Measurements from ENCODE around the gene NT5C.
A peak's percentile ranks its signal among the peaks of the same experiment; 100 is the strongest.
"Not testable (repeated sequence)": the region's sequence is repeated elsewhere in the genome, so short reads cannot be mapped to it uniquely, and the experiment has no call there.

NT5C gene

GRCh38 chr17:75142236-75142971 is 10.9 kb upstream of the NT5C start:
- no peak for TF ChIP-seq CTCF (conservative IDR thresholded peaks at IDR 0.05; ENCODE audit: low read depth, low read length)
- no peak for DNase-seq (ENCODE audit: low read depth)
- no peak overlapping the region for H3K4me3 ChIP-seq (ENCODE audit: low read length)

- no peak for DNase-seq (ENCODE audit: low read depth)
- TF ChIP-seq CTCF (conservative IDR thresholded peaks at IDR 0.05; ENCODE audit: low read depth, low read length), result no peak
- no peak overlapping the region for H3K4me3 ChIP-seq (ENCODE audit: low read length)
Observed at GRCh38 chr17:75138519-75138918, 7.0 kb upstream of the NT5C start.

GRCh38 chr17:75137762-75138161 is 6.2 kb upstream of the NT5C start:
- H3K4me3 ChIP-seq (ENCODE audit: low read length), result not testable (repeated sequence)

GRCh38 chr17:75135946-75136345 is 4.4 kb upstream of the NT5C start:
- DNase-seq (ENCODE audit: low read depth), result no peak
- H3K4me3 ChIP-seq (ENCODE audit: low read length), result no peak overlapping the region
- no peak for TF ChIP-seq CTCF (conservative IDR thresholded peaks at IDR 0.05; ENCODE audit: low read depth, low read length)

More at GRCh38 chr17:75137762-75138161, 6.2 kb upstream of the NT5C start:
- DNase-seq (ENCODE audit: low read depth), result not testable (repeated sequence)

GRCh38 chr17:75135452-75135851 is 3.9 kb upstream of the NT5C start:
- no peak for TF ChIP-seq CTCF (conservative IDR thresholded peaks at IDR 0.05; ENCODE audit: low read depth, low read length)
- no peak overlapping the region for H3K4me3 ChIP-seq (ENCODE audit: low read length)
- no peak for DNase-seq (ENCODE audit: low read depth)

- DNase-seq (ENCODE audit: low read depth); H3K4me3 ChIP-seq (ENCODE audit: low read length): not testable (repeated sequence)
Observed at GRCh38 chr17:75133607-75134347, 2.2 kb upstream of the NT5C start.

GRCh38 chr17:75133001-75133400 is 1.5 kb upstream of the NT5C start:
- H3K4me3 ChIP-seq (ENCODE audit: low read length), result no peak overlapping the region
- TF ChIP-seq CTCF (conservative IDR thresholded peaks at IDR 0.05; ENCODE audit: low read depth, low read length), result no peak

GRCh38 chr17:75132018-75133000 is 767 bp upstream of the NT5C start:
- peak overlapping the region; percentile 73 for H3K4me3 ChIP-seq (ENCODE audit: low read length)
- DNase-seq (ENCODE audit: low read depth), result not testable (repeated sequence)

More at GRCh38 chr17:75133001-75133400, 1.5 kb upstream of the NT5C start:
- DNase-seq (ENCODE audit: low read depth), result no peak

All from retinal pigment epithelial cell (primary cell).